HCT116 (cell line): ENCODE data around the gene ASCC2. TPM values are rescaled to one million over a fixed set of nuclear protein-coding genes. Genes with fewer than 3 reads are reported as not detected.

Source experiments
- ATAC-seq: fragments of 200-7000 bp; cut with Tn5 transposase; 2 replicates; pipeline ENCODE4 v1.9.1; 2020; ENCODE audit warnings: mild to moderate bottlenecking, moderate library complexity
- BruUV-seq: library from RNA; stranded (reverse); fragments of 400-500 nt; replicated peaks from 2 replicates; lab custom pipeline; 2021; lab: Mats Ljungman, UMichigan
- CTCF ChIA-PET: fragments of 300-600 bp; sonication (Branson Sonifier 250); formaldehyde crosslinking; loops from one replicate; lab custom pipeline; 2021; ENCODE audit warnings: antibody characterized with exemption; lab: Charles Lee
- POLR2A ChIA-PET: fragments of 300-600, 350-600 bp; sonication (Branson Sonifier 250); formaldehyde crosslinking; loops from one replicate; lab custom pipeline; 2021; ENCODE audit warnings: antibody characterized with exemption; lab: Charles Lee
- RAD21 ChIA-PET, 2 experiments: fragments of 300-600 bp; sonication (Branson Sonifier 250); formaldehyde crosslinking; loops; one replicate each; lab custom pipeline; 2023; ENCODE audit warnings: low total read pairs in 2 of 2; ENCODE audit not compliant: uncharacterized antibody in 2 of 2, unreplicated experiment in 2 of 2, low non-redundant PET in 1 of 2; lab: Charles Lee
- DNase-seq: peaks from one replicate; pipeline ENCODE4 v3.0.0-alpha.2; 2010; ENCODE audit warnings: low read depth, low spot score
- H2AFZ ChIP-seq: fragments of 200-600 bp; shearing (Covaris generic), sonication (generic); 2 replicates; pipeline ENCODE4 v1.6.1; 2017; ENCODE audit warnings: low read depth, mixed run types, mixed read lengths, antibody characterized with exemption, low read length; ENCODE audit not compliant: poor library complexity, severe bottlenecking
- H3K27ac ChIP-seq: 2 replicates; pipeline ENCODE4 v1.5.1; 2012; ENCODE audit warnings: low read depth, low read length
- H3K27me3 ChIP-seq: fragments of 200-600 bp; sonication (generic); 2 replicates; pipeline ENCODE4 v1.6.1; 2016; ENCODE audit warnings: mixed run types, low read length, mixed read lengths; ENCODE audit not compliant: insufficient read depth
- H3K36me3 ChIP-seq, 2 experiments: fragments of 200-500 bp in 1 of 2; fragments of 200-600 bp in 1 of 2; sonication (Bioruptor generic) in 1 of 2; sonication (generic) in 1 of 2; 2 replicates each; pipeline versions ENCODE4 v1.5.1 to v1.6.1; 2014 to 2016; ENCODE audit warnings: low read length in 2 of 2, inconsistent platforms in 1 of 2, mixed read lengths in 1 of 2, mixed run types in 1 of 2; ENCODE audit not compliant: insufficient read depth in 2 of 2, control insufficient read depth in 1 of 2
- H3K4me1 ChIP-seq, 2 experiments: fragments of 200-600 bp in 1 of 2; sonication (generic) in 1 of 2; 2 replicates each; pipeline versions ENCODE4 v1.5.1 to v1.6.1; 2012 to 2017; ENCODE audit warnings: low read length in 2 of 2, inconsistent platforms in 1 of 2, mild to moderate bottlenecking in 1 of 2, mixed read lengths in 1 of 2, mixed run types in 1 of 2, moderate library complexity in 1 of 2; ENCODE audit not compliant: insufficient read depth in 2 of 2, control insufficient read depth in 1 of 2
- H3K4me2 ChIP-seq: fragments of 200-600 bp; sonication (generic); 2 replicates; pipeline ENCODE4 v1.6.1; 2017; ENCODE audit warnings: mixed run types, low read length, mixed read lengths
- H3K4me3 ChIP-seq, 2 experiments: fragments of 200-600 bp in 1 of 2; sonication (generic) in 1 of 2; replicated peaks in 1 of 2; 2 replicates each; pipeline ENCODE4 v1.5.1; 2011 to 2016; ENCODE audit warnings: low read length in 2 of 2, control low read depth in 1 of 2, low read depth in 1 of 2, mild to moderate bottlenecking in 1 of 2, mixed read lengths in 1 of 2, mixed run types in 1 of 2
- H3K79me2 ChIP-seq: fragments of 200-600 bp; sonication (generic); 2 replicates; pipeline ENCODE4 v1.6.1; 2017; ENCODE audit warnings: mild to moderate bottlenecking, mixed run types, low read length, moderate library complexity, mixed read lengths; ENCODE audit not compliant: insufficient read depth
- H3K9ac ChIP-seq: fragments of 200-600 bp; sonication (generic); 2 replicates; pipeline ENCODE4 v1.6.1; 2016; ENCODE audit warnings: low read length, mixed read lengths
- H3K9me2 ChIP-seq: fragments of 200-600 bp; sonication (generic), shearing (Covaris generic); 2 replicates; pipeline ENCODE4 v1.6.1; 2017; ENCODE audit warnings: mixed run types, mild to moderate bottlenecking, moderate library complexity; ENCODE audit not compliant: insufficient read depth
- H3K9me3 ChIP-seq, 2 experiments: fragments of 200-500 bp in 1 of 2; fragments of 200-600 bp in 1 of 2; sonication (Bioruptor generic) in 1 of 2; sonication (generic) in 1 of 2; 2 replicates each; pipeline ENCODE4 v1.6.1; 2014 to 2017; ENCODE audit warnings: low read length in 2 of 2, mixed read lengths in 2 of 2, inconsistent platforms in 1 of 2, low read depth in 1 of 2, mild to moderate bottlenecking in 1 of 2, mixed run types in 1 of 2, moderate library complexity in 1 of 2; ENCODE audit not compliant: control insufficient read depth in 1 of 2, insufficient read depth in 1 of 2
- H4K20me1 ChIP-seq: fragments of 200-600 bp; sonication (generic), shearing (Covaris generic); 2 replicates; pipeline ENCODE4 v1.6.1; 2017; ENCODE audit warnings: mixed run types, mild to moderate bottlenecking, moderate library complexity; ENCODE audit not compliant: insufficient read depth
- CBX3 ChIP-seq: IDR thresholded peaks from 2 replicates; pipeline ENCODE4 v1.6.1; 2012; ENCODE audit warnings: low read depth
- EGR1 ChIP-seq: IDR thresholded peaks from 2 replicates; pipeline ENCODE4 v1.6.1; 2012; ENCODE audit warnings: low read depth
- ELF1 ChIP-seq: IDR thresholded peaks from 2 replicates; pipeline ENCODE4 v1.6.1; 2012; ENCODE audit warnings: low read depth, borderline replicate concordance
- EZH2 ChIP-seq: fragments of 200-600 bp; sonication (generic); IDR thresholded peaks from 2 replicates; pipeline ENCODE4 v1.6.1; 2017; ENCODE audit warnings: antibody characterized with exemption, mixed run types
- JUND ChIP-seq: IDR thresholded peaks from 2 replicates; pipeline ENCODE4 v1.6.1; 2012
- SP1 ChIP-seq: IDR thresholded peaks from 2 replicates; pipeline ENCODE4 v1.6.1; 2012; ENCODE audit warnings: low read depth
- TCF7L2 ChIP-seq: IDR thresholded peaks from 2 replicates; pipeline ENCODE4 v1.7.0; 2011; ENCODE audit warnings: borderline replicate concordance, inconsistent platforms; ENCODE audit not compliant: insufficient read depth, insufficient read length; ENCODE audit errors: extremely low read depth
- YY1 ChIP-seq: IDR thresholded peaks from 2 replicates; pipeline ENCODE4 v1.6.1; 2011; ENCODE audit warnings: low read length, low read depth, moderate library complexity, mild to moderate bottlenecking; ENCODE audit not compliant: insufficient replicate concordance; ENCODE audit errors: extremely low read depth
- ZFX ChIP-seq: fragments of 450-650 bp; IDR thresholded peaks from 2 replicates; pipeline ENCODE4 v1.6.1; 2017
- intact Hi-C: fragments of 100-400 bp; cut with micrococcal nuclease; formaldehyde crosslinking; loops from 2 replicates; pipeline ENCODE4 v1.10.0; 2022
- total RNA-seq: library from RNA; stranded (reverse); gene quantifications from one replicate; pipeline ENCODE4 v1.2.1, GENCODE V29; 2021; ENCODE audit not compliant: unreplicated experiment
- TF ChIP-seq, protein P1 (sequence below): IDR thresholded peaks from 2 replicates; pipeline ENCODE4 v1.6.1; 2012
- TF ChIP-seq, protein P2 (sequence below), 3 experiments: fragments of 200-600 bp in 1 of 3; sonication (generic) in 1 of 3; IDR thresholded peaks in 2 of 3; conservative IDR thresholded peaks in 1 of 3; 2 replicates each; pipeline ENCODE4 v1.5.1; 2012 to 2017; ENCODE audit warnings: low read depth in 2 of 3, low read length in 2 of 3, antibody characterized with exemption in 1 of 3, borderline replicate concordance in 1 of 3, control low read depth in 1 of 3, mild to moderate bottlenecking in 1 of 3, mixed read lengths in 1 of 3, mixed run types in 1 of 3, moderate library complexity in 1 of 3; ENCODE audit not compliant: insufficient read depth in 1 of 3
- TF ChIP-seq, protein P3 (sequence below): IDR thresholded peaks from 2 replicates; pipeline ENCODE4 v1.6.1; 2012

Gene ASCC2
- total RNA-seq, 1 experiment from 2014 or later = 68.6 TPM

DNA sequence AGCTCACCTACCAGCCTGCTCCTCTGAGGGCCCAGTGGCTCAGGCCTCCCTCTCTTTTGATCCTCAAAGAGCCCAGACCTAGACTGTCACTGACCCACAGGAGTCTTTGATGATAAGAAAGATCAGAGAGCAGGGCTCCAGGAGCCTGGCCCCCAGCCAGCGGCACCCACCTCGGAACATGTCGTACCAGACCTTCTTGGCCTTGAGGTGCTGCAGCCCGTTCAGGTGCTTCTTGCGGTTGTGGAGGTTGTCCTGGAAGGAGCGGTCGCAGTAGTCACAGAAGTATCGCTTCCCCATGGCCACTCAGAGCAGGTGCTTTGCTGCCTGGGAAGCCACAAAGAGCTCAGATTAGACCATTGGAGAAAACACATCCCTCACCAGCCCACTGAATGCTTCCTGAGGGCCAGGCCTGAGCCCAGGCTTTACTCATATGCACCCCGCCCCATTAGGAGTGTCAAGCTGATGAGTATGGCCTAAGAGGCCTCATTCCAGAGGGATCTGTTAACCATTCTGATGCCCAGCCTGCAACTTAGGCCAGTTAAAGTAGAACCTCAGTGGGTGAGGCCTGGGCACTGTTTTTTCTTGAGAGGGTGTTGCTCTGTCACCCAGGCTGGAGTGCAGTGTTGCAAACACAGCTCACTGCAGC is 89.7 kb downstream of the ASCC2 start:
- ChIA-PET RAD21 (no interaction called here), CTCF (no interaction called here), POLR2A (no interaction called here)
- no peak overlapping the region for H3K4me2 ChIP-seq
- intact Hi-C loops = no loop called here
- no peak overlapping the region for H3K9ac ChIP-seq
- H3K27ac ChIP-seq = no peak overlapping the region
- H3K79me2 ChIP-seq = no peaks in the 10 kb centered on the region
- no peaks in the 10 kb centered on the region for H3K9me2 ChIP-seq
- H3K4me3 ChIP-seq = no peak overlapping the region
- no peaks in the 10 kb centered on the region for H3K27me3 ChIP-seq
- no TSS peak for BruUV-seq
- H3K4me1 ChIP-seq = peaks cover 2 to 16% of the 10 kb centered on the region in 2 experiments; a peak in 2 of 4 replicates
- no peaks in the 10 kb centered on the region; a peak in 1 of 4 replicates for H3K36me3 ChIP-seq
- DNase-seq (no peak), ATAC-seq (0 out of 2 replicates have a peak, but pooled peaks have one; percentile 34)
- H4K20me1 ChIP-seq = no peaks in the 10 kb centered on the region
- H2AFZ ChIP-seq = no peak overlapping the region
- no peaks in the 10 kb centered on the region for H3K9me3 ChIP-seq
- TF ChIP-seq JUND (no peak), TCF7L2 (peak; percentile 45), ZFX (no peak), YY1 (no peak), ELF1 (no peak), CBX3 (no peak)
- TF ChIP-seq, protein P1, sequence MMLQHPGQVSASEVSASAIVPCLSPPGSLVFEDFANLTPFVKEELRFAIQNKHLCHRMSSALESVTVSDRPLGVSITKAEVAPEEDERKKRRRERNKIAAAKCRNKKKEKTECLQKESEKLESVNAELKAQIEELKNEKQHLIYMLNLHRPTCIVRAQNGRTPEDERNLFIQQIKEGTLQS = no peak

DNA sequence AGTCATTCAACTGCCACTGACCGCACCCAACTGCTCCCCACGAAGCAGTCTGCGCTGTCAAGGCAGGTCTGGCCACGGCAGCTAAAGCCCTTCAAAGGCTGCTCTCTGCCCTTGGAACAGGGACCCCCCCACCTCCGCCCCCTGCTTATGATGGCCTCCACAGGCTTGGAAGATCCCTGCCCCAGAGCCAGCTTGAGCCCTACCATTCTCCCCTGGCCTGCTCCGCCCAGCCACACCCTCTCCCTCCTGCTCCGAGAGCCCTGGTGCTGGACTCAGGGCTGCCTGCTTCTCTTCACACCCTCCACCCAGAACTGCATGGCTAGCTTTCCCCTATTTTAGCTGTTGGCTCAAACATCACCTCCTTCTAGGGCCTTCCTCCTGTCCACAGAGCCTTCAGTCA is 90.2 kb downstream of the ASCC2 start:
- no peaks in the 10 kb centered on the region; a peak in 1 of 4 replicates for H3K36me3 ChIP-seq
- intact Hi-C loops = no loop called here
- no peak overlapping the region for H3K9ac ChIP-seq
- DNase-seq (no peak), ATAC-seq (no peak)
- TF ChIP-seq EZH2 = no peak
- TF ChIP-seq, protein P2, sequence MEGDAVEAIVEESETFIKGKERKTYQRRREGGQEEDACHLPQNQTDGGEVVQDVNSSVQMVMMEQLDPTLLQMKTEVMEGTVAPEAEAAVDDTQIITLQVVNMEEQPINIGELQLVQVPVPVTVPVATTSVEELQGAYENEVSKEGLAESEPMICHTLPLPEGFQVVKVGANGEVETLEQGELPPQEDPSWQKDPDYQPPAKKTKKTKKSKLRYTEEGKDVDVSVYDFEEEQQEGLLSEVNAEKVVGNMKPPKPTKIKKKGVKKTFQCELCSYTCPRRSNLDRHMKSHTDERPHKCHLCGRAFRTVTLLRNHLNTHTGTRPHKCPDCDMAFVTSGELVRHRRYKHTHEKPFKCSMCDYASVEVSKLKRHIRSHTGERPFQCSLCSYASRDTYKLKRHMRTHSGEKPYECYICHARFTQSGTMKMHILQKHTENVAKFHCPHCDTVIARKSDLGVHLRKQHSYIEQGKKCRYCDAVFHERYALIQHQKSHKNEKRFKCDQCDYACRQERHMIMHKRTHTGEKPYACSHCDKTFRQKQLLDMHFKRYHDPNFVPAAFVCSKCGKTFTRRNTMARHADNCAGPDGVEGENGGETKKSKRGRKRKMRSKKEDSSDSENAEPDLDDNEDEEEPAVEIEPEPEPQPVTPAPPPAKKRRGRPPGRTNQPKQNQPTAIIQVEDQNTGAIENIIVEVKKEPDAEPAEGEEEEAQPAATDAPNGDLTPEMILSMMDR (IDR thresholded peaks at IDR 0.05 in 2 of 3, conservative IDR thresholded peaks at IDR 0.05 in 1 of 3; ENCODE audit: borderline replicate concordance in 1 of 3, insufficient read depth in 1 of 3, low read depth in 2 of 3, low read length in 2 of 3) = no peak
- no peak for TF ChIP-seq EGR1
- TF ChIP-seq SP1 = no peak
- no peak for TF ChIP-seq TCF7L2
- TF ChIP-seq, protein P3, sequence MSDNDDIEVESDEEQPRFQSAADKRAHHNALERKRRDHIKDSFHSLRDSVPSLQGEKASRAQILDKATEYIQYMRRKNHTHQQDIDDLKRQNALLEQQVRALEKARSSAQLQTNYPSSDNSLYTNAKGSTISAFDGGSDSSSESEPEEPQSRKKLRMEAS = no peak
- TF ChIP-seq YY1 = no peak
- no peak overlapping the region for H3K4me2 ChIP-seq
- POLR2A ChIA-PET = no interaction called here
- no peak overlapping the region for H3K27ac ChIP-seq
- H3K4me3 ChIP-seq = no peak overlapping the region
- H3K9me3 ChIP-seq = no peaks in the 10 kb centered on the region
- no peak overlapping the region for H2AFZ ChIP-seq
- no peaks in the 10 kb centered on the region for H4K20me1 ChIP-seq
- H3K79me2 ChIP-seq = no peaks in the 10 kb centered on the region
- RAD21 ChIA-PET = no interaction called here
- peaks cover 2 to 16% of the 10 kb centered on the region in 2 experiments; a peak in 2 of 4 replicates for H3K4me1 ChIP-seq
- no peaks in the 10 kb centered on the region for H3K9me2 ChIP-seq
- no peaks in the 10 kb centered on the region for H3K27me3 ChIP-seq
- CTCF ChIA-PET = no interaction called here
- BruUV-seq = no TSS peak
